ENCODE measurements around the gene ZNF606. TPM values are rescaled to one million over a fixed set of nuclear protein-coding genes. Genes with fewer than 3 reads are reported as not detected.

Gene ZNF606
- total RNA-seq, 1 donor = 16.3 TPM

- no peak overlapping the region for H2AFZ ChIP-seq (ENCODE audit: low read length)
- no peaks in the 10 kb centered on the region for H3K36me3 ChIP-seq (ENCODE audit: insufficient read depth, low read length)
- no peaks in the 10 kb centered on the region for H3K27me3 ChIP-seq (ENCODE audit: insufficient read depth, low read length)
- no peaks in the 10 kb centered on the region for H3K4me1 ChIP-seq (ENCODE audit: insufficient read depth, low read length)
- no peak overlapping the region for H3K4me2 ChIP-seq (ENCODE audit: insufficient read depth, low read length)
- DNase-seq (ENCODE audit: insufficient read length, low spot score, missing footprints) = peak; percentile 82
- no peaks in the 10 kb centered on the region for H3K79me2 ChIP-seq (ENCODE audit: insufficient read depth, low read length)
- no peak overlapping the region for H3K4me3 ChIP-seq (ENCODE audit: insufficient read depth, low read length)
- H4K20me1 ChIP-seq (ENCODE audit: insufficient read depth, low read length) = no peaks in the 10 kb centered on the region
- no peak overlapping the region for H3K27ac ChIP-seq (ENCODE audit: low read depth, low read length)
- H3K9me3 ChIP-seq (ENCODE audit: low read depth, low read length) = peaks cover 3% of the 10 kb centered on the region
- TF ChIP-seq CTCF (IDR thresholded peaks at IDR 0.05; ENCODE audit: extremely low read depth, low read depth, low read length) = no peak
Measured at GRCh38 chr19:58045411-58046050, 42.9 kb upstream of the ZNF606 start.

- Histone ChIP-seq H3K4me1 (ENCODE audit: insufficient read depth, low read length) (no peaks in the 10 kb centered on the region), H3K27ac (ENCODE audit: low read depth, low read length) (no peak overlapping the region), H3K9me3 (ENCODE audit: low read depth, low read length) (peaks cover 3% of the 10 kb centered on the region), H3K36me3 (ENCODE audit: insufficient read depth, low read length) (no peaks in the 10 kb centered on the region), H4K20me1 (ENCODE audit: insufficient read depth, low read length) (no peaks in the 10 kb centered on the region), H2AFZ (ENCODE audit: low read length) (no peak overlapping the region), H3K27me3 (ENCODE audit: insufficient read depth, low read length) (no peaks in the 10 kb centered on the region), H3K4me3 (ENCODE audit: insufficient read depth, low read length) (no peak overlapping the region), H3K79me2 (ENCODE audit: insufficient read depth, low read length) (no peaks in the 10 kb centered on the region), H3K4me2 (ENCODE audit: insufficient read depth, low read length) (no peak overlapping the region)
- peak; percentile 13 for DNase-seq (ENCODE audit: insufficient read length, low spot score, missing footprints)
- no peak for TF ChIP-seq CTCF (IDR thresholded peaks at IDR 0.05; ENCODE audit: extremely low read depth, low read depth, low read length)
Measured at GRCh38 chr19:58044886-58045285, 42.3 kb upstream of the ZNF606 start.

- TF ChIP-seq CTCF (IDR thresholded peaks at IDR 0.05; ENCODE audit: extremely low read depth, low read depth, low read length) = no peak
- no peaks in the 10 kb centered on the region for H4K20me1 ChIP-seq (ENCODE audit: insufficient read depth, low read length)
- H3K4me1 ChIP-seq (ENCODE audit: insufficient read depth, low read length) = no peaks in the 10 kb centered on the region
- no peaks in the 10 kb centered on the region for H3K27me3 ChIP-seq (ENCODE audit: insufficient read depth, low read length)
- no peaks in the 10 kb centered on the region for H3K36me3 ChIP-seq (ENCODE audit: insufficient read depth, low read length)
- H3K4me3 ChIP-seq (ENCODE audit: insufficient read depth, low read length) = no peak overlapping the region
- no peak for DNase-seq (ENCODE audit: insufficient read length, low spot score, missing footprints)
- no peak overlapping the region for H2AFZ ChIP-seq (ENCODE audit: low read length)
- H3K9me3 ChIP-seq (ENCODE audit: low read depth, low read length) = peaks cover 3% of the 10 kb centered on the region
- H3K27ac ChIP-seq (ENCODE audit: low read depth, low read length) = no peak overlapping the region
- H3K79me2 ChIP-seq (ENCODE audit: insufficient read depth, low read length) = no peaks in the 10 kb centered on the region
- no peak overlapping the region for H3K4me2 ChIP-seq (ENCODE audit: insufficient read depth, low read length)
Measured at GRCh38 chr19:58044391-58044790, 41.8 kb upstream of the ZNF606 start.

GRCh38 chr19:58042495-58043340 lies 40.1 kb upstream of the ZNF606 start:
- peak; percentile 65 for DNase-seq (ENCODE audit: insufficient read length, low spot score, missing footprints)
- no peaks in the 10 kb centered on the region for H3K27me3 ChIP-seq (ENCODE audit: insufficient read depth, low read length)
- H3K4me2 ChIP-seq (ENCODE audit: insufficient read depth, low read length) = no peak overlapping the region
- TF ChIP-seq CTCF (IDR thresholded peaks at IDR 0.05; ENCODE audit: extremely low read depth, low read depth, low read length) = no peak
- no peaks in the 10 kb centered on the region for H4K20me1 ChIP-seq (ENCODE audit: insufficient read depth, low read length)
- H3K4me3 ChIP-seq (ENCODE audit: insufficient read depth, low read length) = no peak overlapping the region
- H3K27ac ChIP-seq (ENCODE audit: low read depth, low read length) = no peak overlapping the region
- peaks cover 3% of the 10 kb centered on the region for H3K9me3 ChIP-seq (ENCODE audit: low read depth, low read length)
- H3K79me2 ChIP-seq (ENCODE audit: insufficient read depth, low read length) = no peaks in the 10 kb centered on the region
- no peak overlapping the region for H2AFZ ChIP-seq (ENCODE audit: low read length)
- H3K36me3 ChIP-seq (ENCODE audit: insufficient read depth, low read length) = no peaks in the 10 kb centered on the region
- H3K4me1 ChIP-seq (ENCODE audit: insufficient read depth, low read length) = no peaks in the 10 kb centered on the region

Data from osteoblast (primary cell).